NCI-H1694 (cell line): Measurements from ENCODE around the gene UNK.
"Not testable (repeated sequence)": the region's sequence is repeated elsewhere in the genome, so short reads cannot be mapped to it uniquely, and the experiment has no call there.

Experiments used
- DNase-seq: peaks from one replicate; lab custom pipeline; 2025; lab: John Stamatoyannopoulos, UW

UNK gene

GRCh38 chr17:75755205-75755901 lies 29.3 kb upstream of the UNK start:
- peak; percentile 84 for DNase-seq

GRCh38 chr17:75755990-75756389 lies 28.6 kb upstream of the UNK start:
- DNase-seq: no peak

GRCh38 chr17:75756451-75757085 lies 28.0 kb upstream of the UNK start:
- DNase-seq: no peak

GRCh38 chr17:75757086-75757681 lies 27.4 kb upstream of the UNK start:
- no peak for DNase-seq

- no peak for DNase-seq
These were observed 26.3 kb upstream of the UNK start for GRCh38 chr17:75758131-75758905.

GRCh38 chr17:75759457-75759856 lies 25.1 kb upstream of the UNK start:
- DNase-seq: no peak

GRCh38 chr17:75759978-75760640 lies 24.5 kb upstream of the UNK start:
- not testable (repeated sequence) for DNase-seq

GRCh38 chr17:75762513-75763268 lies 21.9 kb upstream of the UNK start:
- no peak for DNase-seq

GRCh38 chr17:75763269-75763607 lies 21.4 kb upstream of the UNK start:
- DNase-seq: no peak

- no peak for DNase-seq
These were observed 20.8 kb upstream of the UNK start for GRCh38 chr17:75763613-75764416.

GRCh38 chr17:75764417-75764710 lies 20.2 kb upstream of the UNK start:
- DNase-seq: no peak

GRCh38 chr17:75764711-75765421 lies 19.7 kb upstream of the UNK start, which contains the start of gene GALK1:
TSS of gene GALK1 (minus strand) at chr17:75765192. CDS start at chr17:75765136, 56 bp downstream.
- no peak for DNase-seq

GRCh38 chr17:75765981-75766380 lies 18.6 kb upstream of the UNK start:
- no peak for DNase-seq

GRCh38 chr17:75767881-75768280 lies 16.7 kb upstream of the UNK start:
- no peak for DNase-seq

- no peak for DNase-seq
These were observed 15.1 kb upstream of the UNK start for GRCh38 chr17:75769536-75769935.

- no peak for DNase-seq
These were observed 13.0 kb upstream of the UNK start for GRCh38 chr17:75771334-75772281.

GRCh38 chr17:75773121-75773807 lies 11.3 kb upstream of the UNK start:
- no peak for DNase-seq

- DNase-seq: no peak
These were observed 10.7 kb upstream of the UNK start for GRCh38 chr17:75773808-75774470.
